Keratinocyte (primary cell): ENCODE data around the gene RGPD3. TPM values are rescaled to one million over a fixed set of nuclear protein-coding genes. Genes with fewer than 3 reads are reported as not detected.

Source experiments
- DNase-seq: peaks from one replicate; pipeline ENCODE4 v3.0.0-alpha.2; 2011; ENCODE audit warnings: low read depth, missing footprints, low spot score
- FAIRE-seq: peaks from 2 replicates; lab custom pipeline; 2011; peaks lifted over from hg19 to GRCh38; lab: Jason Lieb, UNC
- H2AFZ ChIP-seq: 2 replicates; pipeline ENCODE4 v1.6.0; 2012; ENCODE audit warnings: low read length, control low read depth, inconsistent platforms; ENCODE audit not compliant: control insufficient read depth
- H3K27ac ChIP-seq: 2 replicates; pipeline ENCODE4 v1.5.1; 2011; ENCODE audit warnings: low read length; ENCODE audit not compliant: control insufficient read depth, insufficient read depth
- H3K27me3 ChIP-seq: 3 replicates; pipeline ENCODE4 v1.6.0; 2011; ENCODE audit warnings: low read length; ENCODE audit not compliant: control insufficient read depth, insufficient read depth; ENCODE audit errors: extremely low read depth
- H3K36me3 ChIP-seq, 2 experiments: 2 replicates in 1 of 2; 3 replicates in 1 of 2; pipeline ENCODE4 v1.5.1; 2011; ENCODE audit warnings: low read length in 2 of 2, mild to moderate bottlenecking in 1 of 2; ENCODE audit not compliant: control insufficient read depth in 2 of 2, insufficient read depth in 2 of 2; ENCODE audit errors: extremely low read depth in 1 of 2
- H3K4me1 ChIP-seq: 3 replicates; pipeline ENCODE4 v1.5.1; 2011; ENCODE audit warnings: low read length; ENCODE audit not compliant: control insufficient read depth, insufficient read depth; ENCODE audit errors: extremely low read depth
- H3K4me2 ChIP-seq: 3 replicates; pipeline ENCODE4 v1.6.0; 2011; ENCODE audit warnings: low read depth, low read length; ENCODE audit not compliant: control insufficient read depth, insufficient read depth; ENCODE audit errors: extremely low read depth
- H3K4me3 ChIP-seq, 3 experiments: fragments of 200-600 bp in 1 of 3; sonication (generic) in 1 of 3; 2 replicates in 2 of 3; 3 replicates in 1 of 3; pipeline ENCODE4 v1.5.1; 2011 to 2016; ENCODE audit warnings: low read length in 3 of 3, mild to moderate bottlenecking in 3 of 3, control low read depth in 2 of 3, inconsistent platforms in 1 of 3, low read depth in 1 of 3, mixed read lengths in 1 of 3, mixed run types in 1 of 3, moderate library complexity in 1 of 3; ENCODE audit not compliant: control insufficient read depth in 2 of 3, insufficient read depth in 2 of 3; ENCODE audit errors: extremely low read depth in 1 of 3
- H3K79me2 ChIP-seq: 2 replicates; pipeline ENCODE4 v1.6.0; 2012; ENCODE audit warnings: low read length; ENCODE audit not compliant: control insufficient read depth, insufficient read depth
- H3K9ac ChIP-seq: 3 replicates; pipeline ENCODE4 v1.6.0; 2011; ENCODE audit warnings: low read length; ENCODE audit not compliant: control insufficient read depth, insufficient read depth; ENCODE audit errors: extremely low read depth
- H3K9me1 ChIP-seq: 3 replicates; pipeline ENCODE4 v1.6.0; 2011; ENCODE audit warnings: low read length; ENCODE audit not compliant: control insufficient read depth, insufficient read depth; ENCODE audit errors: extremely low read depth
- H3K9me3 ChIP-seq: 2 replicates; pipeline ENCODE4 v1.5.1; 2012; ENCODE audit warnings: low read depth, low read length; ENCODE audit not compliant: control insufficient read depth
- H4K20me1 ChIP-seq: 3 replicates; pipeline ENCODE4 v1.6.0; 2011; ENCODE audit warnings: low read length; ENCODE audit not compliant: control insufficient read depth, insufficient read depth; ENCODE audit errors: extremely low read depth
- CTCF ChIP-seq, 3 experiments: IDR thresholded peaks in 1 of 3; conservative IDR thresholded peaks in 1 of 3; optimal IDR thresholded peaks in 1 of 3; 2 replicates in 2 of 3; 3 replicates in 1 of 3; pipeline versions ENCODE3 to v1.5.1; 2011; ENCODE audit warnings: low read length in 3 of 3, mild to moderate bottlenecking in 3 of 3, moderate library complexity in 2 of 3, control low read depth in 1 of 3, inconsistent platforms in 1 of 3; ENCODE audit not compliant: insufficient read depth in 2 of 3; ENCODE audit errors: extremely low read depth in 1 of 3
- EZH2 ChIP-seq: IDR thresholded peaks from one replicate; pipeline ENCODE4 v1.6.1; 2012; ENCODE audit warnings: inconsistent platforms, mild to moderate bottlenecking, low read length, moderate library complexity
- dilution Hi-C: fragments of 300-500 bp; cut with MboI; formaldehyde crosslinking; loops from one replicate; pipeline ENCODE4 v1.7.0; 2020; ENCODE audit warnings: low sequenced_read_pairs; ENCODE audit not compliant: extremely low pct_ligation_motif_present
- polyA plus RNA-seq, 5 experiments: library from polyadenylated mRNA; depleted of rRNA in 3 of 5; stranded (reverse) in 3 of 5; stranded (forward) in 1 of 5; unstranded in 1 of 5; fragments of >200 nt; gene quantifications; 1 replicate in 1 of 5; 2 replicates in 3 of 5; 3 replicates in 1 of 5; pipeline versions ENCODE4 v1.2.1 to v1.2.3, GENCODE V29; 2011 to 2012; ENCODE audit warnings: missing spikeins in 2 of 5, low read depth in 1 of 5, low replicate concordance in 1 of 5

The RGPD3 gene
- polyA plus RNA-seq, 1 donor (not counting 4 experiments of a cell fraction or from before 2014, with no cell fraction given) = 0.09 TPM

- H3K9ac ChIP-seq = no peak overlapping the region
- no peak for FAIRE-seq
- H3K36me3 ChIP-seq = no peaks in the 10 kb centered on the region
- no peaks in the 10 kb centered on the region for H3K4me1 ChIP-seq
- no peaks in the 10 kb centered on the region for H4K20me1 ChIP-seq
- no peaks in the 10 kb centered on the region for H3K9me3 ChIP-seq
- no peak for TF ChIP-seq EZH2
- no peak for TF ChIP-seq CTCF (optimal IDR thresholded peaks at IDR 0.05 in 1 of 3, IDR thresholded peaks at IDR 0.05 in 1 of 3, conservative IDR thresholded peaks at IDR 0.05 in 1 of 3; ENCODE audit: extremely low read depth in 1 of 3, insufficient read depth in 2 of 3, low read length in 3 of 3)
- H3K27me3 ChIP-seq = no peaks in the 10 kb centered on the region
- H3K4me3 ChIP-seq = no peak overlapping the region
- H2AFZ ChIP-seq = no peak overlapping the region
- no peaks in the 10 kb centered on the region for H3K79me2 ChIP-seq
- dilution Hi-C loops = no loop called here
- no peak overlapping the region for H3K4me2 ChIP-seq
- no peak for DNase-seq
- H3K27ac ChIP-seq = no peak overlapping the region
- H3K9me1 ChIP-seq = no peaks in the 10 kb centered on the region
Observed at GRCh38 chr2:106362789-106363188, 105.4 kb downstream of the RGPD3 start.

- dilution Hi-C loops = no loop called here
- Histone ChIP-seq H3K9me3 (no peaks in the 10 kb centered on the region), H2AFZ (no peak overlapping the region)
Observed at GRCh38 chr2:106359512-106359911, 108.7 kb downstream of the RGPD3 start.

More at GRCh38 chr2:106359512-106359911, 108.7 kb downstream of the RGPD3 start:
- Histone ChIP-seq H3K27ac (no peak overlapping the region), H3K9ac (no peak overlapping the region), H3K27me3 (no peaks in the 10 kb centered on the region), H3K36me3 (no peaks in the 10 kb centered on the region), H3K9me1 (no peaks in the 10 kb centered on the region), H4K20me1 (no peaks in the 10 kb centered on the region), H3K4me2 (no peak overlapping the region), H3K4me3 (no peak overlapping the region), H3K79me2 (no peaks in the 10 kb centered on the region), H3K4me1 (no peaks in the 10 kb centered on the region)
- TF ChIP-seq CTCF (optimal IDR thresholded peaks at IDR 0.05 in 1 of 3, IDR thresholded peaks at IDR 0.05 in 1 of 3, conservative IDR thresholded peaks at IDR 0.05 in 1 of 3; ENCODE audit: extremely low read depth in 1 of 3, insufficient read depth in 2 of 3, low read length in 3 of 3) (no peak), EZH2 (no peak)
- no peak for DNase-seq
- no peak for FAIRE-seq
